HG03520 (cell line): ENCODE results near the gene COX6A1.

ENCODE experiments used
- ATAC-seq: cut with Tn5 transposase; IDR thresholded peaks from one replicate; pipeline ENCODE4 v1.9.1; 2021; ENCODE audit warnings: mild to moderate bottlenecking, moderate library complexity; ENCODE audit not compliant: unreplicated experiment

Gene COX6A1

DNA sequence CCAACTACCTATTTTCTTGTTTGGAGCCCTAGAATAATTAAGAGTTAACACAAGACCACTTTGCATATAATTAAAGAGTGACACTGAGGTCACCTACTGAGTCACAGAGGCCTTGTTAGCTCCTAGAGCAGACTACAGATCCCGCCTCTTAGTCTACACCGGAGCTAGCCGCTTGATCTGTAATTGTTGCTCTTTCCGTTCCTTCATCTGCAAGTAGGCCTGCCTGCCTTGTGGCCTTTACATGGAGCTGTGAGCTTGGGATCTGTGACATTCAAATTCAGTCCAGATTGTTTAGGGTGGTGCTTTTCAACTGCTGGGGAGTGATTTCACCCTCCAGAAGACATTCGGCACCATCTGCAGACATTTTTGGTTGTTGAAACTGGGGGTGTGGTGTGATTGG is 52.4 kb downstream of the COX6A1 start:
- no peak for ATAC-seq
